GM23338 (cell line): ENCODE measurements around the gene PPP2R5D. TPM values are rescaled to one million over a fixed set of nuclear protein-coding genes. Genes with fewer than 3 reads are reported as not detected.

Experiments used
- ATAC-seq: fragments of 200-7000 bp; cut with Tn5 transposase; 3 replicates; pipeline ENCODE4 v1.9.1; 2020
- DNase-seq: peaks from one replicate; pipeline ENCODE4 v3.0.0-alpha.2; 2015; ENCODE audit warnings: low spot score
- H2AFZ ChIP-seq: fragments of 200-600 bp; sonication (generic); 2 replicates; pipeline ENCODE4 v1.8.0; 2016; ENCODE audit warnings: antibody characterized with exemption, mild to moderate bottlenecking, moderate library complexity
- H3F3A ChIP-seq: fragments of 200-600 bp; sonication (generic); replicated peaks from 2 replicates; pipeline ENCODE4 v1.8.0; 2017; ENCODE audit warnings: antibody characterized with exemption, mixed run types, low read depth
- H3K27ac ChIP-seq: fragments of 200-600 bp; sonication (generic); 2 replicates; pipeline ENCODE4 v1.6.1; 2016; ENCODE audit warnings: low read depth
- H3K27me3 ChIP-seq: fragments of 200-600 bp; sonication (generic); 2 replicates; pipeline ENCODE4 v1.8.0; 2016; ENCODE audit warnings: mild to moderate bottlenecking, mixed run types, moderate library complexity; ENCODE audit not compliant: insufficient read depth
- H3K36me3 ChIP-seq: fragments of 200-600 bp; sonication (generic); 2 replicates; pipeline ENCODE4 v1.8.0; 2016; ENCODE audit warnings: mild to moderate bottlenecking; ENCODE audit not compliant: insufficient read depth
- H3K4me1 ChIP-seq: fragments of 200-600 bp; sonication (generic); 2 replicates; pipeline ENCODE4 v1.8.0; 2016; ENCODE audit warnings: mild to moderate bottlenecking, moderate library complexity; ENCODE audit not compliant: insufficient read depth
- H3K4me2 ChIP-seq: fragments of 200-600 bp; sonication (generic); 2 replicates; pipeline ENCODE4 v1.7.1; 2017; ENCODE audit warnings: mixed run types
- H3K4me3 ChIP-seq: fragments of 200-600 bp; sonication (generic); 2 replicates; pipeline ENCODE4 v1.6.1; 2016; ENCODE audit warnings: mixed run types
- H3K79me2 ChIP-seq: fragments of 200-600 bp; sonication (generic); replicated peaks from 2 replicates; pipeline ENCODE4 v1.8.0; 2017; ENCODE audit warnings: mild to moderate bottlenecking; ENCODE audit not compliant: insufficient read depth
- H3K9me2 ChIP-seq: fragments of 200-600 bp; sonication (generic); 2 replicates; pipeline ENCODE4 v1.8.0; 2017; ENCODE audit not compliant: insufficient read depth
- H4K20me1 ChIP-seq: fragments of 200-600 bp; sonication (generic); replicated peaks from 2 replicates; pipeline ENCODE4 v1.8.0; 2017; ENCODE audit warnings: mild to moderate bottlenecking; ENCODE audit not compliant: insufficient read depth
- H3K27ac Mint-ChIP-seq: 2 replicates; pipeline ENCODE4 v1.8.0; 2020; ENCODE audit warnings: inconsistent platforms, mild to moderate bottlenecking, moderate library complexity, mixed read lengths
- H3K27me3 Mint-ChIP-seq: 3 replicates; pipeline ENCODE4 v1.8.0; 2022; ENCODE audit warnings: low read depth, mild to moderate bottlenecking, moderate library complexity, mixed read lengths, inconsistent platforms; ENCODE audit not compliant: insufficient read depth, poor library complexity
- H3K36me3 Mint-ChIP-seq: 3 replicates; pipeline ENCODE4 v1.8.0; 2021; ENCODE audit warnings: low read depth, mild to moderate bottlenecking, inconsistent platforms, moderate library complexity, mixed read lengths
- H3K4me1 Mint-ChIP-seq: 3 replicates; pipeline ENCODE4 v1.8.0; 2020; ENCODE audit warnings: mild to moderate bottlenecking, inconsistent platforms, mixed read lengths
- H3K4me3 Mint-ChIP-seq: 3 replicates; pipeline ENCODE4 v1.8.0; 2021; ENCODE audit warnings: moderate library complexity, mild to moderate bottlenecking, inconsistent platforms, mixed read lengths
- H3K9me3 Mint-ChIP-seq: 3 replicates; pipeline ENCODE4 v1.8.0; 2020; ENCODE audit warnings: moderate library complexity, mild to moderate bottlenecking, inconsistent platforms, mixed read lengths
- CREB1 ChIP-seq: fragments of 250-450 bp; sonication (Bioruptor Pico); IDR thresholded peaks from 2 replicates; pipeline ENCODE4 v1.5.0; 2020; ENCODE audit warnings: low read depth, mild to moderate bottlenecking, moderate library complexity
- EZH2 ChIP-seq: fragments of 200-600 bp; sonication (generic); IDR thresholded peaks from one replicate; pipeline ENCODE4 v1.8.0; 2017; ENCODE audit warnings: antibody characterized with exemption, mild to moderate bottlenecking, low read depth; ENCODE audit not compliant: unreplicated experiment
- EZH2phosphoT487 ChIP-seq: fragments of 200-600 bp; sonication (generic); IDR thresholded peaks from one replicate; pipeline ENCODE4 v1.8.1; 2018; ENCODE audit warnings: antibody characterized with exemption; ENCODE audit not compliant: unreplicated experiment
- JUNB ChIP-seq: IDR thresholded peaks from one replicate; pipeline ENCODE4 v1.6.1; 2016; ENCODE audit warnings: antibody characterized with exemption; ENCODE audit not compliant: unreplicated experiment
- NANOG ChIP-seq: IDR thresholded peaks from 2 replicates; pipeline ENCODE4 v1.6.1; 2016; ENCODE audit warnings: antibody characterized with exemption, borderline replicate concordance
- POLR2AphosphoS5 ChIP-seq: IDR thresholded peaks from 2 replicates; pipeline ENCODE4 v1.6.1; 2016; ENCODE audit warnings: antibody characterized with exemption, low read depth
- STAT1 ChIP-seq: IDR thresholded peaks from one replicate; pipeline ENCODE4 v1.6.1; 2016; ENCODE audit warnings: antibody characterized with exemption; ENCODE audit not compliant: unreplicated experiment
- ZNF114 ChIP-seq: fragments of 250-450 bp; sonication (Bioruptor Pico); IDR thresholded peaks from 2 replicates; pipeline ENCODE4 v1.5.0; 2020; ENCODE audit warnings: mild to moderate bottlenecking, moderate library complexity
- ZNF331 ChIP-seq: fragments of 250-450 bp; sonication (Bioruptor Pico); IDR thresholded peaks from 2 replicates; pipeline ENCODE4 v1.5.0; 2020; ENCODE audit warnings: low read depth, mild to moderate bottlenecking, moderate library complexity
- polyA plus RNA-seq: library from polyadenylated mRNA; unstranded; fragments of >200 nt; fragmentation: Nextera tagmentation; extraction: Ambion mirVana; gene quantifications from 2 replicates; pipeline ENCODE4 v1.2.1, GENCODE V29; 2016
- total RNA-seq: library from RNA; depleted of rRNA; stranded (reverse); fragments of >200 nt; shearing (Covaris generic); gene quantifications from 2 replicates; pipeline ENCODE4 v1.2.3, GENCODE V29; 2014
- TF ChIP-seq, protein P1 (sequence below): fragments of 250-450 bp; sonication (Bioruptor Pico); IDR thresholded peaks from 2 replicates; pipeline ENCODE4 v1.5.0; 2020; ENCODE audit warnings: mild to moderate bottlenecking, moderate library complexity
- TF ChIP-seq, protein P2 (sequence below): IDR thresholded peaks from one replicate; pipeline ENCODE4 v1.6.1; 2018; ENCODE audit warnings: antibody characterized with exemption; ENCODE audit not compliant: unreplicated experiment
- TF ChIP-seq, protein P3 (sequence below): IDR thresholded peaks from 2 replicates; pipeline ENCODE4 v1.6.1; 2016; ENCODE audit warnings: antibody characterized with exemption
- TF ChIP-seq, protein P4 (sequence below), 2 experiments: fragments of 200-600 bp in 1 of 2; sonication (generic) in 1 of 2; conservative IDR thresholded peaks; 2 replicates each; pipeline versions ENCODE4 v1.5.1 to v1.6.1; 2016 to 2017; ENCODE audit warnings: antibody characterized with exemption in 2 of 2, low read depth in 2 of 2, mild to moderate bottlenecking in 2 of 2, moderate library complexity in 1 of 2

Gene PPP2R5D
- total and polyA plus RNA-seq, 2 experiments from 2014 or later = 20.0 to 55.3 TPM

DNA sequence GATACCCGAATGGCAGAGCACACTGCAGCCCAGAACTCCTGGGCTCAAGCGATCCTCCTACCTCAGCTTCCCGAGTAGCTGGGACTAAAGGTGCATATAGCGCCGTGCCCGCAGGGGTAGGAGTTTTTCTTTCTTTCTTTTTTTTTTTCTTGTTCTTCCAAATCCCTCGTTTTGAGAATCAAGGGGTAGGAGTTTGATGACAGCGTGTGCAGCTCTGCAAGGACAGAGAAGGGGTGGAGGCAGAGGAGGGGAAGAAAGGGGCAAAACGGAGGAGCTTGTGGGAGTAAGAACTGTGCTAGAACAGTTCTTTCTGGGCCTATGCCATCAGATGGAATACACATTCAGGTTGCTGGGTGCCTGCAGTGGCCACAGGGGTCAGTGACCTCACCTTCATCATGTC is 52.3 kb downstream of the PPP2R5D start:
- Histone ChIP-seq H3K36me3 (0 out of 2 replicates have a peak, but pooled peaks cover 3% of the 10 kb centered on the region), H3K27me3 (no peaks in the 10 kb centered on the region), H4K20me1 (peaks cover 6% of the 10 kb centered on the region; the same call in 1 of the 2 replicates), H3K27ac (no peak overlapping the region), H3K4me2 (no peak overlapping the region), H3K9me2 (no peaks in the 10 kb centered on the region), H3K4me3 (no peak overlapping the region), H3K79me2 (no peaks in the 10 kb centered on the region), H2AFZ (no peak overlapping the region), H3K4me1 (no peaks in the 10 kb centered on the region), H3F3A (0 out of 2 replicates have a peak, but pooled peaks cover 8% of the 10 kb centered on the region)
- Mint-ChIP-seq H3K9me3 (no peaks in the 10 kb centered on the region), H3K27me3 (peaks cover 3% of the 10 kb centered on the region), H3K27ac (no peak overlapping the region), H3K4me3 (no peak overlapping the region), H3K4me1 (no peaks in the 10 kb centered on the region), H3K36me3 (peaks cover 56% of the 10 kb centered on the region)
- ATAC-seq (no peak), DNase-seq (no peak)
- no peak for TF ChIP-seq EZH2
- TF ChIP-seq POLR2AphosphoS5 = no peak
- no peak for TF ChIP-seq ZNF331 (CRISPR knock-in tag)
- TF ChIP-seq, protein P1, sequence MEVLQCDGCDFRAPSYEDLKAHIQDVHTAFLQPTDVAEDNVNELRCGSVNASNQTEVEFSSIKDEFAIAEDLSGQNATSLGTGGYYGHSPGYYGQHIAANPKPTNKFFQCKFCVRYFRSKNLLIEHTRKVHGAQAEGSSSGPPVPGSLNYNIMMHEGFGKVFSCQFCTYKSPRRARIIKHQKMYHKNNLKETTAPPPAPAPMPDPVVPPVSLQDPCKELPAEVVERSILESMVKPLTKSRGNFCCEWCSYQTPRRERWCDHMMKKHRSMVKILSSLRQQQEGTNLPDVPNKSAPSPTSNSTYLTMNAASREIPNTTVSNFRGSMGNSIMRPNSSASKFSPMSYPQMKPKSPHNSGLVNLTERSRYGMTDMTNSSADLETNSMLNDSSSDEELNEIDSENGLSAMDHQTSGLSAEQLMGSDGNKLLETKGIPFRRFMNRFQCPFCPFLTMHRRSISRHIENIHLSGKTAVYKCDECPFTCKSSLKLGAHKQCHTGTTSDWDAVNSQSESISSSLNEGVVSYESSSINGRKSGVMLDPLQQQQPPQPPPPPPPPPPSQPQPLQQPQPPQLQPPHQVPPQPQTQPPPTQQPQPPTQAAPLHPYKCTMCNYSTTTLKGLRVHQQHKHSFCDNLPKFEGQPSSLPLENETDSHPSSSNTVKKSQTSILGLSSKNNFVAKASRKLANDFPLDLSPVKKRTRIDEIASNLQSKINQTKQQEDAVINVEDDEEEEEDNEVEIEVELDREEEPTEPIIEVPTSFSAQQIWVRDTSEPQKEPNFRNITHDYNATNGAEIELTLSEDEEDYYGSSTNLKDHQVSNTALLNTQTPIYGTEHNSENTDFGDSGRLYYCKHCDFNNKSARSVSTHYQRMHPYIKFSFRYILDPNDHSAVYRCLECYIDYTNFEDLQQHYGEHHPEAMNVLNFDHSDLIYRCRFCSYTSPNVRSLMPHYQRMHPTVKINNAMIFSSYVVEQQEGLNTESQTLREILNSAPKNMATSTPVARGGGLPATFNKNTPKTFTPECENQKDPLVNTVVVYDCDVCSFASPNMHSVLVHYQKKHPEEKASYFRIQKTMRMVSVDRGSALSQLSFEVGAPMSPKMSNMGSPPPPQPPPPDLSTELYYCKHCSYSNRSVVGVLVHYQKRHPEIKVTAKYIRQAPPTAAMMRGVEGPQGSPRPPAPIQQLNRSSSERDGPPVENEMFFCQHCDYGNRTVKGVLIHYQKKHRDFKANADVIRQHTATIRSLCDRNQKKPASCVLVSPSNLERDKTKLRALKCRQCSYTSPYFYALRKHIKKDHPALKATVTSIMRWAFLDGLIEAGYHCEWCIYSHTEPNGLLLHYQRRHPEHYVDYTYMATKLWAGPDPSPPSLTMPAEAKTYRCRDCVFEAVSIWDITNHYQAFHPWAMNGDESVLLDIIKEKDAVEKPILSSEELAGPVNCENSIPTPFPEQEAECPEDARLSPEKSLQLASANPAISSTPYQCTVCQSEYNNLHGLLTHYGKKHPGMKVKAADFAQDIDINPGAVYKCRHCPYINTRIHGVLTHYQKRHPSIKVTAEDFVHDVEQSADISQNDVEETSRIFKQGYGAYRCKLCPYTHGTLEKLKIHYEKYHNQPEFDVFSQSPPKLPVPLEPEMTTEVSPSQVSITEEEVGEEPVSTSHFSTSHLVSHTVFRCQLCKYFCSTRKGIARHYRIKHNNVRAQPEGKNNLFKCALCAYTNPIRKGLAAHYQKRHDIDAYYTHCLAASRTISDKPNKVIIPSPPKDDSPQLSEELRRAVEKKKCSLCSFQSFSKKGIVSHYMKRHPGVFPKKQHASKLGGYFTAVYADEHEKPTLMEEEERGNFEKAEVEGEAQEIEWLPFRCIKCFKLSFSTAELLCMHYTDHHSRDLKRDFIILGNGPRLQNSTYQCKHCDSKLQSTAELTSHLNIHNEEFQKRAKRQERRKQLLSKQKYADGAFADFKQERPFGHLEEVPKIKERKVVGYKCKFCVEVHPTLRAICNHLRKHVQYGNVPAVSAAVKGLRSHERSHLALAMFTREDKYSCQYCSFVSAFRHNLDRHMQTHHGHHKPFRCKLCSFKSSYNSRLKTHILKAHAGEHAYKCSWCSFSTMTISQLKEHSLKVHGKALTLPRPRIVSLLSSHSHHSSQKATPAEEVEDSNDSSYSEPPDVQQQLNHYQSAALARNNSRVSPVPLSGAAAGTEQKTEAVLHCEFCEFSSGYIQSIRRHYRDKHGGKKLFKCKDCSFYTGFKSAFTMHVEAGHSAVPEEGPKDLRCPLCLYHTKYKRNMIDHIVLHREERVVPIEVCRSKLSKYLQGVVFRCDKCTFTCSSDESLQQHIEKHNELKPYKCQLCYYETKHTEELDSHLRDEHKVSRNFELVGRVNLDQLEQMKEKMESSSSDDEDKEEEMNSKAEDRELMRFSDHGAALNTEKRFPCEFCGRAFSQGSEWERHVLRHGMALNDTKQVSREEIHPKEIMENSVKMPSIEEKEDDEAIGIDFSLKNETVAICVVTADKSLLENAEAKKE (CRISPR knock-in tag) = no peak
- no peak for TF ChIP-seq STAT1
- no peak for TF ChIP-seq ZNF114 (CRISPR knock-in tag)
- TF ChIP-seq, protein P2, sequence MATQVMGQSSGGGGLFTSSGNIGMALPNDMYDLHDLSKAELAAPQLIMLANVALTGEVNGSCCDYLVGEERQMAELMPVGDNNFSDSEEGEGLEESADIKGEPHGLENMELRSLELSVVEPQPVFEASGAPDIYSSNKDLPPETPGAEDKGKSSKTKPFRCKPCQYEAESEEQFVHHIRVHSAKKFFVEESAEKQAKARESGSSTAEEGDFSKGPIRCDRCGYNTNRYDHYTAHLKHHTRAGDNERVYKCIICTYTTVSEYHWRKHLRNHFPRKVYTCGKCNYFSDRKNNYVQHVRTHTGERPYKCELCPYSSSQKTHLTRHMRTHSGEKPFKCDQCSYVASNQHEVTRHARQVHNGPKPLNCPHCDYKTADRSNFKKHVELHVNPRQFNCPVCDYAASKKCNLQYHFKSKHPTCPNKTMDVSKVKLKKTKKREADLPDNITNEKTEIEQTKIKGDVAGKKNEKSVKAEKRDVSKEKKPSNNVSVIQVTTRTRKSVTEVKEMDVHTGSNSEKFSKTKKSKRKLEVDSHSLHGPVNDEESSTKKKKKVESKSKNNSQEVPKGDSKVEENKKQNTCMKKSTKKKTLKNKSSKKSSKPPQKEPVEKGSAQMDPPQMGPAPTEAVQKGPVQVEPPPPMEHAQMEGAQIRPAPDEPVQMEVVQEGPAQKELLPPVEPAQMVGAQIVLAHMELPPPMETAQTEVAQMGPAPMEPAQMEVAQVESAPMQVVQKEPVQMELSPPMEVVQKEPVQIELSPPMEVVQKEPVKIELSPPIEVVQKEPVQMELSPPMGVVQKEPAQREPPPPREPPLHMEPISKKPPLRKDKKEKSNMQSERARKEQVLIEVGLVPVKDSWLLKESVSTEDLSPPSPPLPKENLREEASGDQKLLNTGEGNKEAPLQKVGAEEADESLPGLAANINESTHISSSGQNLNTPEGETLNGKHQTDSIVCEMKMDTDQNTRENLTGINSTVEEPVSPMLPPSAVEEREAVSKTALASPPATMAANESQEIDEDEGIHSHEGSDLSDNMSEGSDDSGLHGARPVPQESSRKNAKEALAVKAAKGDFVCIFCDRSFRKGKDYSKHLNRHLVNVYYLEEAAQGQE = no peak
- no peak for TF ChIP-seq EZH2phosphoT487
- TF ChIP-seq JUNB = no peak
- TF ChIP-seq CREB1 (CRISPR knock-in tag) = no peak
- TF ChIP-seq, protein P3, sequence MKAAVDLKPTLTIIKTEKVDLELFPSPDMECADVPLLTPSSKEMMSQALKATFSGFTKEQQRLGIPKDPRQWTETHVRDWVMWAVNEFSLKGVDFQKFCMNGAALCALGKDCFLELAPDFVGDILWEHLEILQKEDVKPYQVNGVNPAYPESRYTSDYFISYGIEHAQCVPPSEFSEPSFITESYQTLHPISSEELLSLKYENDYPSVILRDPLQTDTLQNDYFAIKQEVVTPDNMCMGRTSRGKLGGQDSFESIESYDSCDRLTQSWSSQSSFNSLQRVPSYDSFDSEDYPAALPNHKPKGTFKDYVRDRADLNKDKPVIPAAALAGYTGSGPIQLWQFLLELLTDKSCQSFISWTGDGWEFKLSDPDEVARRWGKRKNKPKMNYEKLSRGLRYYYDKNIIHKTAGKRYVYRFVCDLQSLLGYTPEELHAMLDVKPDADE = no peak
- TF ChIP-seq, protein P4, sequence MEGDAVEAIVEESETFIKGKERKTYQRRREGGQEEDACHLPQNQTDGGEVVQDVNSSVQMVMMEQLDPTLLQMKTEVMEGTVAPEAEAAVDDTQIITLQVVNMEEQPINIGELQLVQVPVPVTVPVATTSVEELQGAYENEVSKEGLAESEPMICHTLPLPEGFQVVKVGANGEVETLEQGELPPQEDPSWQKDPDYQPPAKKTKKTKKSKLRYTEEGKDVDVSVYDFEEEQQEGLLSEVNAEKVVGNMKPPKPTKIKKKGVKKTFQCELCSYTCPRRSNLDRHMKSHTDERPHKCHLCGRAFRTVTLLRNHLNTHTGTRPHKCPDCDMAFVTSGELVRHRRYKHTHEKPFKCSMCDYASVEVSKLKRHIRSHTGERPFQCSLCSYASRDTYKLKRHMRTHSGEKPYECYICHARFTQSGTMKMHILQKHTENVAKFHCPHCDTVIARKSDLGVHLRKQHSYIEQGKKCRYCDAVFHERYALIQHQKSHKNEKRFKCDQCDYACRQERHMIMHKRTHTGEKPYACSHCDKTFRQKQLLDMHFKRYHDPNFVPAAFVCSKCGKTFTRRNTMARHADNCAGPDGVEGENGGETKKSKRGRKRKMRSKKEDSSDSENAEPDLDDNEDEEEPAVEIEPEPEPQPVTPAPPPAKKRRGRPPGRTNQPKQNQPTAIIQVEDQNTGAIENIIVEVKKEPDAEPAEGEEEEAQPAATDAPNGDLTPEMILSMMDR (conservative IDR thresholded peaks at IDR 0.05; ENCODE audit: low read depth in 2 of 2) = no peak
- TF ChIP-seq NANOG = no peak
